KMS-11 (cell line): ENCODE measurements around the gene FRMD4A.

Source experiments
- H2AFZ ChIP-seq: fragments of 200-600 bp; sonication (generic); 2 replicates; pipeline ENCODE4 v1.6.1; 2016; ENCODE audit warnings: antibody characterized with exemption, mixed run types, low read depth
- H3K27ac ChIP-seq: fragments of 200-600 bp; sonication (generic); 2 replicates; pipeline ENCODE4 v1.6.1; 2016; ENCODE audit warnings: mild to moderate bottlenecking, mixed run types
- H3K27me3 ChIP-seq: fragments of 200-600 bp; sonication (generic); 2 replicates; pipeline ENCODE4 v1.6.1; 2017; ENCODE audit warnings: mild to moderate bottlenecking, low read depth, mixed run types, moderate library complexity; ENCODE audit not compliant: insufficient read depth
- H3K36me3 ChIP-seq: fragments of 200-600 bp; sonication (generic); 2 replicates; pipeline ENCODE4 v1.6.1; 2017; ENCODE audit warnings: mild to moderate bottlenecking, mixed run types; ENCODE audit not compliant: insufficient read depth
- H3K4me1 ChIP-seq: fragments of 200-600 bp; sonication (generic); 2 replicates; pipeline ENCODE4 v1.6.1; 2016; ENCODE audit warnings: mild to moderate bottlenecking, low read depth, mixed run types; ENCODE audit not compliant: poor library complexity, severe bottlenecking
- H3K4me2 ChIP-seq: fragments of 200-600 bp; sonication (generic); 2 replicates; pipeline ENCODE4 v1.7.0; 2016; ENCODE audit warnings: mild to moderate bottlenecking, mixed run types
- H3K4me3 ChIP-seq: fragments of 200-600 bp; sonication (generic); IDR thresholded peaks from 2 replicates; pipeline ENCODE4 v1.6.1; 2017; ENCODE audit warnings: low read depth, low read length, mixed read lengths; ENCODE audit not compliant: insufficient read depth
- H3K79me2 ChIP-seq: fragments of 200-600 bp; sonication (generic); 2 replicates; pipeline ENCODE4 v1.6.1; 2016; ENCODE audit warnings: low read depth, mixed run types; ENCODE audit not compliant: insufficient read depth
- H3K9ac ChIP-seq: fragments of 200-600 bp; sonication (generic); 2 replicates; pipeline ENCODE4 v1.6.1; 2016; ENCODE audit warnings: mild to moderate bottlenecking, mixed run types
- H4K20me1 ChIP-seq: fragments of 200-600 bp; sonication (generic); 2 replicates; pipeline ENCODE4 v1.6.1; 2016; ENCODE audit warnings: mild to moderate bottlenecking, mixed run types; ENCODE audit not compliant: insufficient read depth
- TF ChIP-seq, protein P1 (sequence below): fragments of 200-600 bp; sonication (generic); conservative IDR thresholded peaks from 2 replicates; pipeline ENCODE4 v1.6.1; 2017; ENCODE audit warnings: low read depth, mild to moderate bottlenecking, antibody characterized with exemption, low read length, moderate library complexity, mixed read lengths

Gene FRMD4A

DNA sequence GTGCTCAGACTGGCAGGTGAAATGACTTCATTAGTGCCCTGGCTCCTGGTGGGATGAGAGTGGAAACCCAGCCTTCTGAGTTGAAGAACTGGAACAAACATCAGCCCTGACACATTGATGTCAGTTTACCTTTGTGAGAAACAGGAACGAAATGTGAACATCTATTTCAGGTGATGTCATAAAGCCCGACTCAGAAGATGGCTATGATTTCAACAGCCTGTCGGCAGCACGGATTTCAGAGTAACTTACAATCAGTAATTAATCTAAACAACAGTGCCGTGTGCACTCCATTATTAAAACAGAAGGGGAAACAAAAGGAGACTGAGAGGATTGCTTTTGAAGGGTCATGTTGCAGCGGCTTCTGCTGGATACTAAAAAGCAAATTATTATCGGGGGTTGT, 243.2 kb downstream of the FRMD4A start:
- H4K20me1 ChIP-seq: no peaks in the 10 kb centered on the region
- H3K4me3 ChIP-seq: no peak overlapping the region
- no peaks in the 10 kb centered on the region for H3K79me2 ChIP-seq
- TF ChIP-seq, protein P1, sequence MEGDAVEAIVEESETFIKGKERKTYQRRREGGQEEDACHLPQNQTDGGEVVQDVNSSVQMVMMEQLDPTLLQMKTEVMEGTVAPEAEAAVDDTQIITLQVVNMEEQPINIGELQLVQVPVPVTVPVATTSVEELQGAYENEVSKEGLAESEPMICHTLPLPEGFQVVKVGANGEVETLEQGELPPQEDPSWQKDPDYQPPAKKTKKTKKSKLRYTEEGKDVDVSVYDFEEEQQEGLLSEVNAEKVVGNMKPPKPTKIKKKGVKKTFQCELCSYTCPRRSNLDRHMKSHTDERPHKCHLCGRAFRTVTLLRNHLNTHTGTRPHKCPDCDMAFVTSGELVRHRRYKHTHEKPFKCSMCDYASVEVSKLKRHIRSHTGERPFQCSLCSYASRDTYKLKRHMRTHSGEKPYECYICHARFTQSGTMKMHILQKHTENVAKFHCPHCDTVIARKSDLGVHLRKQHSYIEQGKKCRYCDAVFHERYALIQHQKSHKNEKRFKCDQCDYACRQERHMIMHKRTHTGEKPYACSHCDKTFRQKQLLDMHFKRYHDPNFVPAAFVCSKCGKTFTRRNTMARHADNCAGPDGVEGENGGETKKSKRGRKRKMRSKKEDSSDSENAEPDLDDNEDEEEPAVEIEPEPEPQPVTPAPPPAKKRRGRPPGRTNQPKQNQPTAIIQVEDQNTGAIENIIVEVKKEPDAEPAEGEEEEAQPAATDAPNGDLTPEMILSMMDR: no peak
- H3K36me3 ChIP-seq: no peaks in the 10 kb centered on the region
- no peaks in the 10 kb centered on the region for H3K27me3 ChIP-seq
- H3K4me1 ChIP-seq: no peaks in the 10 kb centered on the region
- no peak overlapping the region for H2AFZ ChIP-seq
- H3K4me2 ChIP-seq: no peak overlapping the region
- H3K27ac ChIP-seq: no peak overlapping the region
- no peak overlapping the region for H3K9ac ChIP-seq

DNA sequence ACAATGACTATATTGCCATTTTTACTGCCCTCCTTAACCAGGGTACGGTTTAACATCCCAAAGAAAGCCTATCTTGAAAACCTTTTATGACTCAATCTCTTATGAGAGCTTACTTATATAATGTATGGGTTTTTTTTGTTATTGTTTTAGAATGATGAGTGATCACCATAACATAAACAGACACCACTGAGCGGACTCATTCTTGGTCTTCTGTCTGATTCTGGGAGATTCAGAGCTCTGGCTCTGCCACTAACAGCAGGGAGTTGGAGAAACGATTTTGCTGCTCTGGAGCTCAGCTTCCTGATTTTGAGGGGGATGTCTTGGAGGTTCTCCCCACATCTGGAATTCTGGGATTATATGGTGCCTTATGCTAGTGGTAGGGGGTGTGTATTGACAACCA, 244.1 kb downstream of the FRMD4A start:
- H3K9ac ChIP-seq: no peak overlapping the region
- no peaks in the 10 kb centered on the region for H4K20me1 ChIP-seq
- no peaks in the 10 kb centered on the region for H3K36me3 ChIP-seq
- TF ChIP-seq, protein P1: no peak
- H3K4me3 ChIP-seq: no peak overlapping the region
- no peak overlapping the region for H2AFZ ChIP-seq
- no peak overlapping the region for H3K4me2 ChIP-seq
- H3K4me1 ChIP-seq: no peaks in the 10 kb centered on the region
- no peaks in the 10 kb centered on the region for H3K79me2 ChIP-seq
- no peaks in the 10 kb centered on the region for H3K27me3 ChIP-seq
- H3K27ac ChIP-seq: no peak overlapping the region

DNA sequence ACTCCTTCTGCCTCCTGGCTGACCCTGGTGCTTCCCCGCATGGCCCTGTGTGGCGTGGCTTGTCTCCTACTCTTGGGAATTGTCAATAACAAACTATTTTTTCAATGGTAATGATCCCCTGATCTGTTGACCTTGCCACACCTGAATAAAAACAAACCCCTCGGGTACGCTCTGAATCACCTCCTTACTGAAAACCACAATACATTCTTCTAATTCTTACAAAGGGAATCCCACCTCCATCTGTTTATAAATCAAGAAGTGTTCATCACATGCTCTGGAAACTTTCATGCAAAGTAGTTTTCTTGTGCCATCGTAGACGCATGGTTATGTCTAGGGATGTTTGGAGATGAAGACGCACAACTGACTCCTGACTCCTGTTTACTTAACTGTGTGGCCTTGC, 245.8 kb downstream of the FRMD4A start:
- H3K27me3 ChIP-seq: no peaks in the 10 kb centered on the region
- H3K4me3 ChIP-seq: no peak overlapping the region
- no peaks in the 10 kb centered on the region for H3K79me2 ChIP-seq
- H4K20me1 ChIP-seq: no peaks in the 10 kb centered on the region
- H2AFZ ChIP-seq: no peak overlapping the region
- no peak overlapping the region for H3K9ac ChIP-seq
- no peak overlapping the region for H3K27ac ChIP-seq
- no peaks in the 10 kb centered on the region for H3K4me1 ChIP-seq
- TF ChIP-seq, protein P1: no peak
- H3K4me2 ChIP-seq: no peak overlapping the region
- no peaks in the 10 kb centered on the region for H3K36me3 ChIP-seq

DNA sequence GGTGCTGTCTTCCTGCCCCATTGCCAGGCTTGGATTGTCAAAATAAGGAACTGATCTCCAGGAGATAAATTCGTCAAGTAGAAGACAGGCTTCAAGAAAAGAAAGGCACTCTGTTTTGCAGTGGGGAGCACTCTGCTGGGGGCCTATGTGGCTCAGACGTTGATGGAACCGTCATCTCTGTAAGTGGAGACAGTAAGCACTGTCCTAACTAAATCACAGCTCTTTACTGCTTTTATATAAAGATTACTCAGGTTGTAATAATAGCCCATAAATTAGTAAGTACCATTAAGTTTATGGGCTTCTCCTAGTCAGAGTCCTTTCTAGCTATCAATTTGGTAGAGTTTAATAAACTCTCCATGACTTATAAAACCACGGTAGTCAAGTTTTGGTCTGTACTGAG, 249.9 kb downstream of the FRMD4A start:
- no peak overlapping the region for H3K4me3 ChIP-seq
- no peaks in the 10 kb centered on the region for H3K36me3 ChIP-seq
- H3K9ac ChIP-seq: no peak overlapping the region
- H3K27ac ChIP-seq: no peak overlapping the region
- H3K27me3 ChIP-seq: no peaks in the 10 kb centered on the region
- no peak overlapping the region for H3K4me2 ChIP-seq
- TF ChIP-seq, protein P1: no peak
- H3K79me2 ChIP-seq: no peaks in the 10 kb centered on the region
- no peaks in the 10 kb centered on the region for H4K20me1 ChIP-seq
- no peak overlapping the region for H2AFZ ChIP-seq
- H3K4me1 ChIP-seq: no peaks in the 10 kb centered on the region
